Measurements from ENCODE around the gene DDX23. TPM values are rescaled to one million over a fixed set of nuclear protein-coding genes. Genes with fewer than 3 reads are reported as not detected.

Gene DDX23
- total and polyA plus RNA-seq, 2 experiments from 2014 or later, result 41.7 to 74.8 TPM

GRCh38 chr12:48824112-48824511 is 27.9 kb downstream of the DDX23 start:
- H3K27me3 ChIP-seq, result no peaks in the 10 kb centered on the region
- TF ChIP-seq EZH2phosphoT487 (IDR thresholded peaks at IDR 0.05; ENCODE audit: low read depth, severe bottlenecking, unreplicated experiment) (no peak), EZH2 (IDR thresholded peaks at IDR 0.05; ENCODE audit: borderline replicate concordance) (no peak), CTCF (IDR thresholded peaks at IDR 0.05; ENCODE audit: poor library complexity) (no peak)
- no peaks in the 10 kb centered on the region for H3K36me3 ChIP-seq (replicated peaks; ENCODE audit: insufficient read depth, low read depth)
- no peaks in the 10 kb centered on the region for H4K20me1 ChIP-seq (ENCODE audit: insufficient read depth, poor library complexity, severe bottlenecking)
- H3K4me1 ChIP-seq (ENCODE audit: insufficient read depth), result peaks cover 4% of the 10 kb centered on the region
- H3K9me3 ChIP-seq (ENCODE audit: low read depth), result no peaks in the 10 kb centered on the region
- H3K79me2 ChIP-seq, result no peaks in the 10 kb centered on the region
- H2AFZ ChIP-seq, result no peak overlapping the region
- no peak overlapping the region for H3K4me2 ChIP-seq
- 67% methylated on average over 12 of the region's 12 CpGs for WGBS (ENCODE audit: low lambda C conversion rate, missing lambda C conversion rate)
- H3K27ac ChIP-seq, result no peak overlapping the region
- no peak for DNase-seq (ENCODE audit: low spot score)
- no peaks in the 10 kb centered on the region for H3K9me2 ChIP-seq (replicated peaks; ENCODE audit: insufficient read depth)
- H3K4me3 ChIP-seq, result no peak overlapping the region

DNA sequence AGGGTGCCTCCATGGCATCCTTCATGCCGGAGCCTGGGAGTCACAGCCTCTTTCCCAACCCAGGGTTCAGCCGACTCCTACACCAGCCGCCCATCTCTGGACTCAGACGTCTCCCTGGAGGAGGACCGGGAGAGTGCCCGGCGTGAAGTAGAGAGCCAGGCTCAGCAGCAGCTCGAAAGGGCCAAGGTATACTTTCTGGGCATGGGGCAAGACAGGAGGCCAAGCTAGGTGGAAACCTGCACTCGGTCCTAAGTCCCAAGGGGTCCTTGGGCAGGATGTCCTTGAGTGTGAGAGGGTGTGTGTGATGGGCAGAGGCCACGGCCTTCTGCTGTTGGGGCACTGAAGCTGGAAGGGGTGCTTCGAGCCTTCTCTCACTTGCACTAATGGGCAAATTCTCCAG is 28.7 kb downstream of the DDX23 start:
- no peak overlapping the region for H3K4me2 ChIP-seq
- no peak overlapping the region for H2AFZ ChIP-seq
- no peaks in the 10 kb centered on the region for H3K79me2 ChIP-seq
- H3K36me3 ChIP-seq (replicated peaks; ENCODE audit: insufficient read depth, low read depth), result no peaks in the 10 kb centered on the region
- H3K9me3 ChIP-seq (ENCODE audit: low read depth), result no peaks in the 10 kb centered on the region
- no peaks in the 10 kb centered on the region for H4K20me1 ChIP-seq (ENCODE audit: insufficient read depth, poor library complexity, severe bottlenecking)
- no peaks in the 10 kb centered on the region for H3K27me3 ChIP-seq
- 92% methylated on average over 11 of the region's 11 CpGs for WGBS (ENCODE audit: low lambda C conversion rate, missing lambda C conversion rate)
- DNase-seq (ENCODE audit: low spot score), result no peak
- H3K9me2 ChIP-seq (replicated peaks; ENCODE audit: insufficient read depth), result no peaks in the 10 kb centered on the region
- peaks cover 7% of the 10 kb centered on the region for H3K4me1 ChIP-seq (ENCODE audit: insufficient read depth)
- TF ChIP-seq CTCF (IDR thresholded peaks at IDR 0.05; ENCODE audit: poor library complexity) (no peak), EZH2phosphoT487 (IDR thresholded peaks at IDR 0.05; ENCODE audit: low read depth, severe bottlenecking, unreplicated experiment) (no peak), EZH2 (IDR thresholded peaks at IDR 0.05; ENCODE audit: borderline replicate concordance) (no peak)
- no peak overlapping the region for H3K27ac ChIP-seq
- no peak overlapping the region for H3K4me3 ChIP-seq

DNA sequence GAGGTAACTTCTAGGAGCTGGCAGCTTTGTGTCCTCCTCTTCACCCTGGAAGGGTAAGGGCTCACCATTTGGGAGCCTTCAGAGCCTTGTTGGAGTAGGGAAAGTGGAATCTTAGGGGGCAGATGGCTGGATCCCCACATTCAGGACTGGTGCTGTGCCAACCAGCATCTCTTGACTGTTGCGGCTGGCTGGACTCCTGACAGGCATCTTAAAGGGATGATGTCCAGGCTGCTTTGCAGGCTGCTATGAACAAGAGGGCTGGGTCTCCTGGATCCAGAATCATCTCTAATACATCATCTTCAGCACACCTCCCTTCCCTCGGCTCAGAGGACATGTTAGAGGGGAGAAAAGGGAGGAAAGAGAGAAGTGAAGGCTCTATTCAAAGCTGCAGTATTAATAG is 29.3 kb downstream of the DDX23 start:
- peaks cover 4% of the 10 kb centered on the region for H3K79me2 ChIP-seq
- H3K4me3 ChIP-seq, result no peak overlapping the region
- WGBS (ENCODE audit: low lambda C conversion rate, missing lambda C conversion rate), result 89% methylated on average over 2 of the region's 2 CpGs
- H3K9me3 ChIP-seq (ENCODE audit: low read depth), result no peaks in the 10 kb centered on the region
- TF ChIP-seq CTCF (IDR thresholded peaks at IDR 0.05; ENCODE audit: poor library complexity) (no peak), EZH2 (IDR thresholded peaks at IDR 0.05; ENCODE audit: borderline replicate concordance) (no peak)
- no peaks in the 10 kb centered on the region for H3K36me3 ChIP-seq (replicated peaks; ENCODE audit: insufficient read depth, low read depth)
- H3K27me3 ChIP-seq, result no peaks in the 10 kb centered on the region
- no peak overlapping the region for H3K27ac ChIP-seq
- no peak overlapping the region for H2AFZ ChIP-seq
- H3K9me2 ChIP-seq (replicated peaks; ENCODE audit: insufficient read depth), result no peaks in the 10 kb centered on the region
- no peak for DNase-seq (ENCODE audit: low spot score)
- no peaks in the 10 kb centered on the region for H4K20me1 ChIP-seq (ENCODE audit: insufficient read depth, poor library complexity, severe bottlenecking)
- no peak overlapping the region for H3K4me2 ChIP-seq
- peaks cover 7% of the 10 kb centered on the region for H3K4me1 ChIP-seq (ENCODE audit: insufficient read depth)

GRCh38 chr12:48822139-48822538 is 29.8 kb downstream of the DDX23 start:
- H3K27me3 ChIP-seq, result no peaks in the 10 kb centered on the region
- no peaks in the 10 kb centered on the region for H3K9me2 ChIP-seq (replicated peaks; ENCODE audit: insufficient read depth)
- H3K27ac ChIP-seq, result no peak overlapping the region
- WGBS (ENCODE audit: low lambda C conversion rate, missing lambda C conversion rate), result 87% methylated on average over 5 of the region's 5 CpGs
- no peak overlapping the region for H2AFZ ChIP-seq
- TF ChIP-seq EZH2 (IDR thresholded peaks at IDR 0.05; ENCODE audit: borderline replicate concordance) (no peak), EZH2phosphoT487 (IDR thresholded peaks at IDR 0.05; ENCODE audit: low read depth, severe bottlenecking, unreplicated experiment) (no peak), CTCF (IDR thresholded peaks at IDR 0.05; ENCODE audit: poor library complexity) (no peak)
- no peaks in the 10 kb centered on the region for H3K9me3 ChIP-seq (ENCODE audit: low read depth)
- no peak overlapping the region for H3K4me2 ChIP-seq
- H3K4me3 ChIP-seq, result no peak overlapping the region
- H3K79me2 ChIP-seq, result peaks cover 7% of the 10 kb centered on the region
- no peak for DNase-seq (ENCODE audit: low spot score)
- peaks cover 12% of the 10 kb centered on the region for H3K4me1 ChIP-seq (ENCODE audit: insufficient read depth)
- H4K20me1 ChIP-seq (ENCODE audit: insufficient read depth, poor library complexity, severe bottlenecking), result no peaks in the 10 kb centered on the region
- H3K36me3 ChIP-seq (replicated peaks; ENCODE audit: insufficient read depth, low read depth), result no peaks in the 10 kb centered on the region
